22Rv1 (cell line): ENCODE results near the gene GGTLC2.

Experiments
- H3K27ac ChIP-seq: fragments of 450-650 bp; 2 replicates; pipeline ENCODE4 v1.5.1; 2017
- ZFX ChIP-seq: fragments of 450-650 bp; IDR thresholded peaks from 2 replicates; pipeline ENCODE4 v1.6.1; 2017; ENCODE audit warnings: antibody characterized with exemption, borderline replicate concordance
- TF ChIP-seq, protein P1 (sequence below): fragments of 450-650 bp; IDR thresholded peaks from 2 replicates; pipeline ENCODE4 v1.5.1; 2017; ENCODE audit warnings: mild to moderate bottlenecking

Gene GGTLC2

DNA sequence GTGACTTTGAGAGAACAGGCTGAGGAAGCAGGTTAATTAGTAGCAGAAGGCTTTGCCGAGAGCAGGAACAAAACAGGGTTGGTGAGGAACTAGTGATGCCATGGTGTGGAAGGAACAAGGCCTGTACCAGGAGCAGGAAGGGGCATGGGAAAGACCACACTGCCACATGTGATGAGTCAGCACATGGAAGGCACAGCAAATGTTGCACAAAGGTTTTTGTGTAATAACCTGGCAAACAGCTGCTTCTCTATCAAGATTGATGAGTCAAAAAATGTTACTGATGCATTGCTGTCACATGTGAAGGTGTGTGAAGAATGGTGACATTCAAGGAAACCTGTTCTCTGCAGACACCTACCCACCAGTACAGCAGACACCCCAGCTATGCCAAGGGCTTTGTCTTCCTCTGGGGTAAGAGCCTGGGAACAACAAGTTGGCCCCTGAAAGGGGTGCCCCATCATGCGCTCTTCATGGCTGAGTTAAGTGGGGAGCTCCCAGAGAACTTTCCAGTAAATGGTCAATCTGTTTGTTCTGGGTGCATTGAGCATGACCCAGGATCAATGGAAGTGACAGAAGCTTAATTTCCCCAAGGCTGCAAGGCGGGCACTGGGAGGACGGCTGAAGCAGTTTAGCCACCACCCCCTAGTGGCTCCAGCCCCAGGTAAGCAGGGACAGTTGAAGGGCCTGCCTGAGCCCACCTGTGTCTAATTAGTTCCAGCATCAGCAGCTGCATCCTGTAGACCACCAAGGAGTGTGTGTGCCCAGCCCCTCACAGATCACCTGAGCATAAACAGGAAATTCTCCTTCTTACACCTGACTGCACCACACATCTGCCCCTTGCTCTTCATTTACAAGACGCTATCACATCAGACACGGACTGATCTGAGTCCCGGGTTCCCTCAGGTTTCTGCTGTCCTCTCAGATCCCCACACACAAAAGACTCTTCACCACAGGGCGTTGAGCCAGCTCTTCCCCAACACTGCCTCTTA is 47.6 kb downstream of the GGTLC2 start:
- no peak for TF ChIP-seq ZFX
- TF ChIP-seq, protein P1, sequence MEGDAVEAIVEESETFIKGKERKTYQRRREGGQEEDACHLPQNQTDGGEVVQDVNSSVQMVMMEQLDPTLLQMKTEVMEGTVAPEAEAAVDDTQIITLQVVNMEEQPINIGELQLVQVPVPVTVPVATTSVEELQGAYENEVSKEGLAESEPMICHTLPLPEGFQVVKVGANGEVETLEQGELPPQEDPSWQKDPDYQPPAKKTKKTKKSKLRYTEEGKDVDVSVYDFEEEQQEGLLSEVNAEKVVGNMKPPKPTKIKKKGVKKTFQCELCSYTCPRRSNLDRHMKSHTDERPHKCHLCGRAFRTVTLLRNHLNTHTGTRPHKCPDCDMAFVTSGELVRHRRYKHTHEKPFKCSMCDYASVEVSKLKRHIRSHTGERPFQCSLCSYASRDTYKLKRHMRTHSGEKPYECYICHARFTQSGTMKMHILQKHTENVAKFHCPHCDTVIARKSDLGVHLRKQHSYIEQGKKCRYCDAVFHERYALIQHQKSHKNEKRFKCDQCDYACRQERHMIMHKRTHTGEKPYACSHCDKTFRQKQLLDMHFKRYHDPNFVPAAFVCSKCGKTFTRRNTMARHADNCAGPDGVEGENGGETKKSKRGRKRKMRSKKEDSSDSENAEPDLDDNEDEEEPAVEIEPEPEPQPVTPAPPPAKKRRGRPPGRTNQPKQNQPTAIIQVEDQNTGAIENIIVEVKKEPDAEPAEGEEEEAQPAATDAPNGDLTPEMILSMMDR = no peak
- peak overlapping the region; percentile 75 for H3K27ac ChIP-seq

DNA sequence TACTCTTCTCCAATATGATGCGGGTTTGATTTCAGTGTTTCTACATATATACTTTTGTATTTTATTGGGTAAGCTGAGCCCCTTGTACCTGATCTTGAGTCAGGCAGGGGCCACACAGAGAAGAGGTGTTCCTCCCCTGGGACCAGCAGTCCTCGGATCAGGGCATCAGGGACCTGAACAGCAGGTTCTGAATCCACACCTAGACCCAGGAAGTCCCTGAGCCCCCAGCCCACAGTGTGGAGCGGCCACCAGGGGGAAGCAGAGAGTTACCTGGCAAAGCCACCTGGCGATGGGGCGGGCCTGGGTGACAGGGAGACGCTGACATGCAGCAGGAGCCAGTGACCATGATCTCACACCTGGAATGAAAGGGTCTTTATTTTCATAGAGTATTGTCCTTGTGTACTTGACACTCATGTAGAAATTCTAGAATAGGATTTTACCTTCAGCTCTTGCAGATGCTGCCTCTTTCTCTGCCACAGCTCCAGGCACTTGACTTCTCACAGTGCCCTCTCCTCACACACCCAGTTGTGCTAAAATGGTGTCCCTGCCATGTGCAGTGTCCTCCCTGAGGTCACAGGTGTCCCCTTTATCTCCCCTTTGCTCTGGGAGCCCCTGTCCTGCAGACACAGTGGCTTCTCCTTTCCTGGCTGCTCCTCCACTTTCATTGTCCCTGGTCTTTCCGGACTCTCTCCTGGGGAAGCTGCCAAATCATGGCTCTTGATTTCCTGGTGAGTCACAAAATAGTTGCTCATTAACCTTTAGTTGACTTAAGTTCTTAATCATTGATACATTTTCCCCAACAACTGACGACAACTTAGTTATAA is 48.5 kb downstream of the GGTLC2 start:
- no peak for TF ChIP-seq ZFX
- TF ChIP-seq, protein P1 = peak; percentile 97
- peak overlapping the region; percentile 75 for H3K27ac ChIP-seq

DNA sequence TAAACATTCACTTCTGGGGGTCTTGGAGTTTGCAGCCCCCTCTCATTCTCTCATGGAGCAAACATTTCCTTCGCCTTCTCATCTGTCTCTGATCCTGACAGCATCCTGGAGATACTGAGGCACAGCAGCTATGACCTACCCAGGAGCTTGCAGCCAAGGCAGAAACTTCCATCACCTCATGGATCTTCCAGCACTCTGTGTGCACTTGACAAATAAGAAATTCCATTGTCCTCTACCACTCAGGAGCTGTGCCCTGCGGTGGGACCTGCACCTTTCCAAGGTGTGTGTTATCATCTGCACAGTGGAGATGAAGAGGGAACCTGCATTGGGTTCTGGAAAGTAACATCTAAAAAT is 49.1 kb downstream of the GGTLC2 start:
- peak overlapping the region; percentile 75 for H3K27ac ChIP-seq
- TF ChIP-seq ZFX = no peak
- TF ChIP-seq, protein P1 = no peak

DNA sequence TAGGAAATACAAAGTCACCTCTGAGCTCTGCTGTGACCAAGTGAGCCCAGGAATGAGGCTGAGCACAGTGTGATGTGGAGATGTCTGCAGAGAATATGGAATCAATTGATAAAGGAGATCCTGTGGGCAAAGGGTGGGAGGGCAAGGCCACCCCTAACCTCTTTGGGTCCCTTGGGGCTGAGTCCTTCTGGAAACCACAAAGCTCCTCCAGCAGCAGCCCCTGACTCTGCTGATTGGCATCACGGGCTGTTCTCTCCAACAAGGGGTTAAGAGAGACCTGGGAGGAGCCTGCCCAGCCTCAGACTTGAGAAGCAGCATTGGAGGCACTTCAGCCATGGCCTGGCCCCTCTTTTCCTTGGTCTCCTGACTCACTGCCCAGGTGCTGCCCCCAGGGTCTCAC is 49.7 kb downstream of the GGTLC2 start:
- H3K27ac ChIP-seq = peak overlapping the region; percentile 75
- TF ChIP-seq ZFX = no peak
- TF ChIP-seq, protein P1 = no peak

DNA sequence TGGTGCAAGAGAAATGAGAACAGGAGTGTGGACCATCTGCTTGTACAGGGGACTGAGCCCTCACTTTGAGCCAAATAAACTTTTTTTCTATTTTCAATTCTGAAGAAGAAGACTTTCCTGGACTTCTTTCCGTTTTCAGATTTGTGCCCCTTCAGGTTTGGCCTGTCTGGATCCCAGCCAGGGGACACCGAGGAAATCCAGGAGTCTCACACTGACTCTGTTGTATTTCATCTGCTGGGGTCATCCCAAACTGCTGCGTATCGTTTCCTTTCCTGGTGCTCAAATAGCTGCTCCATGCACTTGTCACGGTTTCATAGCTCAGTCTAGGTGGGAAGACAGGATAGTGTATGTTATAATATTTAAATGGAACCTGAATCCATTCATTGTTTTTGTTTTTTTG is 51.7 kb downstream of the GGTLC2 start:
- no peak overlapping the region for H3K27ac ChIP-seq
- TF ChIP-seq ZFX = no peak
- TF ChIP-seq, protein P1 = no peak
